Esophagus squamous epithelium (tissue), 5 donors: Measurements from ENCODE around the gene DIDO1. TPM values are rescaled to one million over a fixed set of nuclear protein-coding genes. Genes with fewer than 3 reads are reported as not detected.
"Not testable (repeated sequence)": the region's sequence is repeated elsewhere in the genome, so short reads cannot be mapped to it uniquely, and the experiment has no call there.

Experiments used
- DNase-seq: peaks from one replicate; lab custom pipeline; 2025; lab: John Stamatoyannopoulos, UW
- H3K27ac ChIP-seq, 4 donors: fragments of 200-600 bp; sonication (generic); one replicate each; pipeline ENCODE4 v1.5.1; 2016 to 2019; ENCODE audit warnings: mild to moderate bottlenecking in 1 of 4
- H3K27me3 ChIP-seq, 4 donors: fragments of 200-600 bp; sonication (generic); 1 replicate in 3 of 4; 2 replicates in 1 of 4; pipeline versions ENCODE4 v1.5.1 to v1.6.0; 2017 to 2021; ENCODE audit warnings: antibody characterized with exemption in 1 of 4
- H3K36me3 ChIP-seq, 3 donors: fragments of 200-600 bp; sonication (generic); one replicate each; pipeline ENCODE4 v1.5.1; 2016 to 2019
- H3K4me1 ChIP-seq, 3 donors: fragments of 200-600 bp; sonication (generic); one replicate each; pipeline ENCODE4 v1.5.1; 2017 to 2019
- H3K4me3 ChIP-seq, 4 donors: fragments of 200-600 bp; sonication (generic); 1 replicate in 3 of 4; 2 replicates in 1 of 4; pipeline ENCODE4 v1.5.1; 2016 to 2019; ENCODE audit warnings: mild to moderate bottlenecking in 2 of 4, moderate library complexity in 1 of 4
- H3K9me3 ChIP-seq, 3 donors: fragments of 200-600 bp; sonication (generic); one replicate each; pipeline ENCODE4 v1.5.1; 2016 to 2019
- POLR2A ChIP-seq, 4 donors: fragments of 450-650 bp; IDR thresholded peaks; one replicate each; pipeline ENCODE4 v1.6.1; 2017; ENCODE audit warnings: antibody characterized with exemption in 4 of 4, mild to moderate bottlenecking in 4 of 4, moderate library complexity in 3 of 4
- WGBS, 2 donors: methylation state at CpG; one replicate each; pipeline ENCODE4 v1.1.5; 2018; 5-methylcytosine and 5-hydroxymethylcytosine counted together
- intact Hi-C: fragments of 100-400 bp; cut with DNase I; formaldehyde crosslinking; loops from one replicate; pipeline ENCODE4 v1.15.0; 2022
- total RNA-seq, 4 donors: library from RNA; depleted of rRNA; stranded (reverse); fragments of >200 nt; gene quantifications; one replicate each; pipeline ENCODE4 v1.1.0, GENCODE V29; 2016
- TF ChIP-seq, protein P1 (sequence below), 6 experiments: fragments of 450-650 bp in 4 of 6; fragments of 200-600 bp in 2 of 6; sonication (generic) in 2 of 6; IDR thresholded peaks; one replicate each; pipeline ENCODE4 v1.5.1; 2016 to 2019; ENCODE audit warnings: antibody characterized with exemption in 6 of 6, mild to moderate bottlenecking in 4 of 6, moderate library complexity in 4 of 6
- donor health status: DM: yes; HTN: yes; CAD: no.

The DIDO1 gene
- total RNA-seq, 4 donors from 2014 or later, result 27.6 to 57.8 (median 36.7) TPM

DNA sequence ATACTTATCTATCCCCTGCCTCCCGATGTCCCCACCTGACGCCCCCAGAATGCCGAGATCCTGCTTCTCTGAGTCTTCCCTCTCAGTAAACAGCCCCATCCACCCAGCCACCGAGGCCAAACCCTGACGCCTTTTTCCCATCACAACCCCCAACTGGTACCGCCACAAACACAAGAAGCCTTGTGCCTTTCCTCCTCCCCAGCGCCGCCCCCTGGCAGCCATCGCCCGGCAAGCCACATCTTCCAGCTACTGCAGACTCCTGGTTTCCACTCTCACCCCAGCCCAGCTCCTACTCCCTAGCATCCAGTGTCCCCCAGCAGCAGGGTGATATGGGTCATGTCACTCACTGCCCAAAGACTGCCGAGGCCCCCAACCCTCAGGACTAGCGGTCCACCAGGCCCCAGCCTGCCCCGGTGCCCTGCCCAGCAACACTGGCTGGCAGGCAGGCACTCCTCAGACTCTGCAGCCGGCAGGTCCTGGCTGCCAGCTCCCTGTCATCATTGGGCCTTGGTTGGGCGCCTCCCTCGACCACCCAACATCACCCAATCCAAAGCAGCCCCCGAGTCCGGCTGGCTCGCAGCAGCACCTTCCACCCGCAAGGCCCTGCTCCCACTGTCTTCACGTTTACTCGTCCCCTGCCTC, 75.9 kb downstream of the DIDO1 start:
- 90 to 96% methylated on average over 14 to 16 of the region's 22 CpGs for WGBS, 2 donors
- no peak for DNase-seq
- TF ChIP-seq, protein P1, sequence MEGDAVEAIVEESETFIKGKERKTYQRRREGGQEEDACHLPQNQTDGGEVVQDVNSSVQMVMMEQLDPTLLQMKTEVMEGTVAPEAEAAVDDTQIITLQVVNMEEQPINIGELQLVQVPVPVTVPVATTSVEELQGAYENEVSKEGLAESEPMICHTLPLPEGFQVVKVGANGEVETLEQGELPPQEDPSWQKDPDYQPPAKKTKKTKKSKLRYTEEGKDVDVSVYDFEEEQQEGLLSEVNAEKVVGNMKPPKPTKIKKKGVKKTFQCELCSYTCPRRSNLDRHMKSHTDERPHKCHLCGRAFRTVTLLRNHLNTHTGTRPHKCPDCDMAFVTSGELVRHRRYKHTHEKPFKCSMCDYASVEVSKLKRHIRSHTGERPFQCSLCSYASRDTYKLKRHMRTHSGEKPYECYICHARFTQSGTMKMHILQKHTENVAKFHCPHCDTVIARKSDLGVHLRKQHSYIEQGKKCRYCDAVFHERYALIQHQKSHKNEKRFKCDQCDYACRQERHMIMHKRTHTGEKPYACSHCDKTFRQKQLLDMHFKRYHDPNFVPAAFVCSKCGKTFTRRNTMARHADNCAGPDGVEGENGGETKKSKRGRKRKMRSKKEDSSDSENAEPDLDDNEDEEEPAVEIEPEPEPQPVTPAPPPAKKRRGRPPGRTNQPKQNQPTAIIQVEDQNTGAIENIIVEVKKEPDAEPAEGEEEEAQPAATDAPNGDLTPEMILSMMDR (IDR thresholded peaks at IDR 0.05), result no peak
- no peak for TF ChIP-seq POLR2A (IDR thresholded peaks at IDR 0.05)
- Histone ChIP-seq H3K4me1 (no peaks in the 10 kb centered on the region), H3K27me3 (no peaks in the 10 kb centered on the region), H3K9me3 (no peaks in the 10 kb centered on the region), H3K36me3 (peaks cover 0 to 64% (median 6%) of the 10 kb centered on the region in 3 donors), H3K4me3 (no peak overlapping the region), H3K27ac (no peak overlapping the region)
- intact Hi-C loops, result no loop called here

DNA sequence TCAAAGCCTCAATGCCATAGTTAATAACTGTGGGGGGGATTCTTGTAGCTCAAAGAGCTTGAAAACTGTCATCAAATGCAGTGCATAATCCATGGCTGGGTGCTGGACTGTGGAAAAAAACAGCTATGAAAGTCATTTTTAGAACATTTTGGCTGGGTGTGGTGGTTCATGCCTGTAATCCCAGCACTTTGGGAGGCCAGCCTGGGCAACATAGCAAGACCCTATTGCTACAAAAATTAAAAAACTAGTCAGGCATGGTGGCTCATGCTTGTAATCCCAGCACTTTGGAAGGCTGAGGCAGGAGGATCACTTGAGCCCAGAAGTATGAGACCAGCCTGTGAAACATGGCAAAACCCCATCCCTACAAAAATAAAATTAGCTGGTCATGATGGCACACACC, 76.9 kb downstream of the DIDO1 start:
- DNase-seq, result no peak
- no peaks in the 10 kb centered on the region for H3K27me3 ChIP-seq
- no peaks in the 10 kb centered on the region for H3K4me1 ChIP-seq
- H3K27ac ChIP-seq, result no peak overlapping the region
- H3K36me3 ChIP-seq, result peaks cover 0 to 63% (median 6%) of the 10 kb centered on the region in 3 donors
- intact Hi-C loops, result no loop called here
- no peak for TF ChIP-seq POLR2A (IDR thresholded peaks at IDR 0.05)
- TF ChIP-seq, protein P1 (IDR thresholded peaks at IDR 0.05), result no peak
- no peaks in the 10 kb centered on the region for H3K9me3 ChIP-seq
- H3K4me3 ChIP-seq, result no peak overlapping the region

DNA sequence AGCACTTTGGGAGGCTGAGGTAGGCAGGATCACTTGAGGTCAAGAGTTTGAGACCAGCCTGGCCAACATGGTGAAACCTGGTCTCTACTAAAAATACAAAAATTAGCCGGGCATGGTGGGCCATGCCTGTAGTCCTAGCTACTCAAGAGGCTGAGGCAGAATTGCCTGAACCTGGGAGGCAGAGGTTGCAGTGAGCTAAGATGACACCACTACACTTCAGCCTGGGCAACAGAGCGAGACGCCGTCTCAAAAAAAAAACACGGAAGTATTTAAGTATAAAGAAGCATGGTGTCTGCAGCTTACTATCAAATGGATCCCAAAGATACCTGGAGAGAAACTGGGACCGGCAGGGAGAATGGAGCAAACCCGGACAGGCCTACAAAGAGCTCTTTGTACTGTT, 77.4 kb downstream of the DIDO1 start:
- WGBS, 2 donors, result 90% methylated on average over 7 of the region's 7 CpGs
- intact Hi-C loops, result not testable (repeated sequence)

DNA sequence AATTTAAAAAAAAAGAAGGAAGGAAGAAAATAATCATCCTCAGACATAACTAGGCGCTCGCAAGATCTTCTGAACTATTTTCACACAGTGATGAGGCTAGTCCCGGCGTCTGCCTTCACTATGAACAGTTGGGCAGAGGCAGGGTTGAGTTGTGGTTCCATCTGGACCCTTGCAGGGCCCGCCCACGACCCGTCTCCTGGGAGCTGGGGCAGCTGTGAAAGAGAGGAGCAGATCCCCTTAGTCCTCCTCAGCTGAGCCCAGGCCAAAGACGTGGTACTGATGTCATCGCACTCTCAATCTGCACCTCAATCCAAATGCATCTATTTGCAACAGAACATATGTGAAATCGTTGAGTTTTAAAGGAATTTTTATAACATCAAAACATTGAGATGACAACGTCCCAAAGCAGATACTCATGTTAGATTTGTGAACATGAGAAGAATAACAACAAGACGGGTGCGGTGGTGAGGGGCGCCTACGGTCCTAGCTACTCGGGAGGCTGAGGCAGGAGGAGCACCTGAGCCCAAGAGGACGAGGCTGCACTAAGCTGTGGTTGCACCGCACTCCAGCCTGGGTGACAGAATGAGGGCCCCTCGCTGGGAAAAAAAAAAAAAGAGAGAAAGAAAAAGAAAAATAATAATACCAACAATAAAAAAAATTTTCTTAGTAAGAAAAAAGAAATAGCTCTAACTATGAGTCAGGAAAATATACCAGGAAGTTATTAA, 80.0 kb downstream of the DIDO1 start:
- intact Hi-C loops, result no loop called here
- Histone ChIP-seq H3K27ac (no peak overlapping the region), H3K9me3 (no peaks in the 10 kb centered on the region), H3K4me1 (no peaks in the 10 kb centered on the region), H3K36me3 (peaks cover 0 to 34% (median 0%) of the 10 kb centered on the region in 3 donors), H3K4me3 (no peak overlapping the region), H3K27me3 (no peaks in the 10 kb centered on the region)
- no peak for DNase-seq
- WGBS, 2 donors, result 87 to 92% methylated on average over 15 to 19 of the region's 19 CpGs
- TF ChIP-seq, protein P1 (IDR thresholded peaks at IDR 0.05), result no peak
- TF ChIP-seq POLR2A (IDR thresholded peaks at IDR 0.05), result no peak

More for the DNA sequence above, 77.4 kb downstream of the DIDO1 start:
- H3K4me1 ChIP-seq, H3K27ac ChIP-seq, H3K4me3 ChIP-seq, H3K27me3 ChIP-seq, DNase-seq, H3K9me3 ChIP-seq: not testable (repeated sequence)
- H3K36me3 ChIP-seq, result peaks cover 0 to 58% (median 6%) of the 10 kb centered on the region in 3 donors

DNA sequence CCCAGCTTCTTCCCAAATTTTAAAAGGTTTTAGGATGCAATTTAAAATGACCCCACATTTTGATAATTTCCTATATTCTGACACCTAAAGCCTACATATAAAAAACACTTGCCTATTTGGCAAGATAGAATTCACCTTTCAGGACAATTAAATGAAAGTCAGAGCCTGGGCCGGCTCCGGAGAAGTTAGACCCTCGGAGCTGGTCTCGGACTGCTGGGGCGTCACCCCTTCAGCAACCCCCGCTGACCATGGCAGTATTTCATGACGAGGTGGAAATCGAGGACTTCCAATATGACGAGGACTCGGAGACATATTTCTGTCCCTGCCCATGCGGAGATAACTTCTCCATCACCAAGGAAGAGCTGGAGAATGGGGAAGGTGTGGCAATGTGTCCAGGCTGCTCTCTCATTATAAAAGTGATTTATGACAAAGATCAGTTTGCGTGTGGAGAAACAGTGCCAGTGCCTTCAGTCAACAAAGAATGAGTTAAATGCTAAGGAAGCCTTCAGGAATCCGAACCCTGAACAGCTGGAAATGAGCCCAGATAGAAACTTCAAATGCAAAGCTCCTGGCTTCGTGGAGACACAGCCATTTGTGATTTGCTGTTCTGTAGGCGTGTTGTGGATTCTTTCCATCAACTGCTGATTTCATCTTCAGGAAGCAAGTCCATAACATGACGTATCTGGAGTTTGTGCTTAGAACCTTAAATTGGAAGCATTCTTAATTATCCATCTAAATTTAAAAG, 80.7 kb downstream of the DIDO1 start:
- TF ChIP-seq POLR2A (IDR thresholded peaks at IDR 0.05), result no peak
- TF ChIP-seq, protein P1 (IDR thresholded peaks at IDR 0.05), result no peak
- intact Hi-C loops, result no loop called here
- no peak for DNase-seq
- 87 to 94% methylated on average over 7 to 15 of the region's 16 CpGs for WGBS, 2 donors
- no peak overlapping the region for H3K4me3 ChIP-seq
- no peaks in the 10 kb centered on the region for H3K9me3 ChIP-seq
- H3K36me3 ChIP-seq, result peaks cover 0 to 28% (median 0%) of the 10 kb centered on the region in 3 donors
- H3K4me1 ChIP-seq, result no peaks in the 10 kb centered on the region
- no peak overlapping the region for H3K27ac ChIP-seq
- no peaks in the 10 kb centered on the region for H3K27me3 ChIP-seq
